ENCODE results near the gene BCAP31. TPM values are rescaled to one million over a fixed set of nuclear protein-coding genes. Genes with fewer than 3 reads are reported as not detected.
"Not testable (repeated sequence)": the region's sequence is repeated elsewhere in the genome, so short reads cannot be mapped to it uniquely, and the experiment has no call there.

BCAP31 gene
- total RNA-seq, 2 donors from 2014 or later: 200 to 203 TPM

GRCh38 chrX:153688911-153689590, 35.1 kb downstream of the BCAP31 start:
- intact Hi-C loops (cut with DNase I, micrococcal nuclease): no loop called here
- DNase-seq (no peak), ATAC-seq (no peak)

GRCh38 chrX:153688506-153688905, 35.7 kb downstream of the BCAP31 start:
- ATAC-seq (no peak), DNase-seq (no peak)
- intact Hi-C loops (cut with DNase I, micrococcal nuclease): no loop called here

DNA sequence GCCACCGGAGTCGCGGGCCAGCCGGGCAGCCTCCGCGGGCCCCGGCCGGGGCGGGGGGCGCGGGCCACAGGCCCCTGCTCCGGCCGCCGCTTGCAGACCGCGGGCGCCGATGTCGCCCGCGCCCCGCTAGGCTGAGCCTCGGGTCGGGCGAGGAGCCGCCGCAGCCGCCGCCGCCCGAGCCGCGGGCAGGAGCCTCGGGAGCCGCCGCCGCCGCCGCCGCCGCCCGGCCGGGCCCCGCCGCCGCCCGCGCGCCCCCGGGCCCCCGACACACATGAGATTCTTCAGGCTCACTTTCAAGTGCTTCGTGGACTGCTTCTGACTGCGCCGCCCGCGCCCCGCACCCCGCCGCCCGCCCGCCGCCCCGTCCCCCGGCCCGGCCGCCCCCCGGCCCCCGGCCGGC, 36.1 kb downstream of the BCAP31 start:
- DNase-seq (no peak), ATAC-seq (no peak)
- intact Hi-C loops (cut with DNase I, micrococcal nuclease): no loop called here

DNA sequence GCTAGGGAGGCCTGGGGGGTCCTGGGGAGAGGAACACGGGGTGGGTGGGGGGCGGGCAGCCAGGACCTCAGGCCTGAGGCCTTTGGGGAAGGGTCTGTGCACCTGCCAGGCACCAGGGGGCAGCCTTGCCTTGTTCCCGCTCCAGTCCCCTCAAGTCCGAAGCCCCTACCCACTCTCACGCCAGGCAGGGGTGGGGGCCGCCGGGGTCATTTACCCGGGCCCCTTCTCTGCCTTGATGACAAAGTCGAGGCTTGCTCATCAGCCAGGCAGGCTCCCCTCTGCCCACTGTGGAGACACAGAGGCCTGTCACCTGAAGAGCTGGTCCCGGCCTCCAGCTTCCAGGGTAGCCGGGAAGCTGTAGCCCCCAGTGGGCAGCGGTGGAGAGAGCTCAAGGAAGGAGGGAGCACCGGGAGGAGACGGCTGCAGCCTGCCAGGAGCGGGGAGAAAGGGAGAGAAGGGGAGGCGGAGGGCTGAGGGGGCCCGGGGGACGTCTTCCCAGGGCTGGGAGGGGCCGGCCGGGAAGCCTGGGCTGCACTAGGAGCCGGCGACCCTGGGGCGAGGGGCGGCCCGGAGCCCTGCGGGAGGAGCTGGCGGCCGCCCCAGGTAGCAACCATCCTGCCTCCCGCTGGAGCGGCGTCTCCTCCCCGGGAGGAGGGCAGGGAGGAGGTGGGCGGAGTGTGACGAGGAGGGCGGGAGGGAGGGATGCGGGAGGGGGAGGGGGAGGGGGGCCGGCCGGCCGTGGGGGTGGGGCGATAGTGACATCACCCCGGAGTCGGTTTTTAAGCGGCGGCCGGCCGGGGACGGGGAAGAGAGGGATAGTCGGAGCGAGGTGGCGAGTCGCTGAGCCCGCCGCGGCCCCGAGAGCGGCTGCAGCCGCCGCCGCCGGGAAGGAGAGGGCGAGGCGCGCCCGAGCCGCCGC, 36.8 kb downstream of the BCAP31 start, which contains the start of gene SLC6A8:
SLC6A8 (plus strand) TSS at position 806 of the 919 bp plus-strand sequence. CDS start 649 bp downstream, outside the sequence.
- DNase-seq: peak; percentile 70 to 71
- peak; percentile 73 for ATAC-seq
- intact Hi-C loops (cut with DNase I, micrococcal nuclease): no loop called here

- DNase-seq (peak in 1 of 2 donors; percentile 50), ATAC-seq (peak; percentile 56)
- intact Hi-C loops (cut with DNase I, micrococcal nuclease): no loop called here
Measured at GRCh38 chrX:153686711-153687110, 37.5 kb downstream of the BCAP31 start.

- no peak for ATAC-seq
- intact Hi-C loops (cut with DNase I, micrococcal nuclease): no loop called here
- DNase-seq: peak; percentile 14 to 26
Measured at GRCh38 chrX:153685751-153686696, 38.2 kb downstream of the BCAP31 start.

GRCh38 chrX:153685156-153685536, 39.0 kb downstream of the BCAP31 start:
- ATAC-seq: no peak
- intact Hi-C loops (cut with DNase I, micrococcal nuclease): no loop called here
- DNase-seq: no peak

GRCh38 chrX:153684467-153685155, 39.6 kb downstream of the BCAP31 start:
- ATAC-seq: no peak
- intact Hi-C loops (cut with DNase I, micrococcal nuclease): no loop called here
- no peak for DNase-seq

DNA sequence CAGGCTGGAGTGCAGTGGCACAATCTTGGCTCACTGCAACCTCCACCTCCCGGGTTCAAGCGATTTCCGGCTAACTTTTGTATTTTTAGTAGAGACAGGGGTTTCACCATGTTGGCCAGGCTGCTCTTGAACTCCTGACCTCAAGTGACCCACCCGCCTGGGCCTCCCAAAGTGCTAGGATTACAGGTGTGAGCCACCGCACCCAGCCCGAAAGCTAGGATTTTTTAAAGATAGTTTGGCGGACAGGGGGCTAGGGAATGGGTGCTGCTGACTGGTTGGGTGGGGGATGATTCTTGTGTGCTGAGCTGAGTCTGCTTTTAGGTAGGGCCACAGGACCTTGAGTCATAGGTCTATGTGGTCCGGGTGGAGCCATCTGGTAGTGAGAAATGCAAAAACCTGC, 40.7 kb downstream of the BCAP31 start:
- intact Hi-C loops (cut with DNase I, micrococcal nuclease); ATAC-seq; DNase-seq: not testable (repeated sequence)

DNA sequence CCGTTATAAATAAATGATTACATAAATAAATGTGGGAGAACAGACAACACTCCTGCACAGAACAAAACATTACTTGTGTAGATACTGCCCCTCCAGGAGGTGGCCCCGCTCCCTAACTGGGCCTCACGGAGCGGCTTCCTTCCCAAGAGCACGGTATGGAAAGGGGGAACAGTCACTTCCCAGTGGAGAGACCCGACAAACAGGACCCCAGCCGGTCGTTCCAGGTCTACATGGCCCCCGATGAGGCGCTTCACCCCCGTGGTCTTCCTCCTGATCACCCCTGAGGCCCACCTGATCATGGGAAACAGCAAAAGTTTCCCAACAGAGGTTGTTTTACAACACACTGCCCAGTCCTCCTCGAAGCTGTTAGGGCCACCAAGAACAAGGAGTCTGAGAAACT, 43.0 kb downstream of the BCAP31 start:
- no peak for DNase-seq
- intact Hi-C loops (cut with DNase I, micrococcal nuclease): no loop called here
- ATAC-seq: no peak

DNA sequence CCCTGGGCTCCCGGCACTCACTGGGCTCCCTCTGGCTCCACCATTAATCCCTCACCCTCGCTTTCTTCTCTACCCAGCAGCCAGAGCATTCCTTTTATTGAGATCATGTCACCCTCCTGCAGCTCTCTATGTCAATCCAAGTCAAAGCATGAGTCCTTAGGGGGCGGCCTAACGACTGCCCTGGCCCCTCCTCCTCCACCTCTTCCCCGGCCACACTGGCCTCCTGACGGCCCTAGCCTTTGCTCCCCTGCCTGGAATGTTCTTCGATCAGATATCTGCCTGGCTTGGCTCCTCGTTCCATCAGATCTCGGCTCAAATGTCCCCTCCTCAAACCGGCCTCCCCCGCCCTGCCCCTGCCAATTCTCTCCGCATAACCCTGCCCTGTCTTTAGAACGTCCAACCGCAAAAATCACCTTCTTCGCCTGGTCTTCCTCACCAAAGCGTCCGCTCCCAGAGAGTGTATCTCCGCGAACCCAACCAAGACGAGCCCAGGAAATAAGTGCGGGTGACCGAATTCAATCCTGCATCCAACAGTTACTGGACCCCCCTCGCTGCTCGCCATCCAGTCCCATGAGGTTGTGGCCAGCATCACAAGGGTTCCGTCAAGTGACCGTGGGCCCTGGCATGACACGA, 49.9 kb downstream of the BCAP31 start:
- DNase-seq (no peak), ATAC-seq (no peak)
- intact Hi-C loops (cut with DNase I, micrococcal nuclease): no loop called here

- no peak for DNase-seq
- ATAC-seq: no peak
Measured at GRCh38 chrX:153673428-153674218, 50.6 kb downstream of the BCAP31 start, which contains the start of gene PNCK. TSS of gene PNCK (minus strand) at chrX:153673813. CDS start at chrX:153673076, 737 bp downstream.

DNA sequence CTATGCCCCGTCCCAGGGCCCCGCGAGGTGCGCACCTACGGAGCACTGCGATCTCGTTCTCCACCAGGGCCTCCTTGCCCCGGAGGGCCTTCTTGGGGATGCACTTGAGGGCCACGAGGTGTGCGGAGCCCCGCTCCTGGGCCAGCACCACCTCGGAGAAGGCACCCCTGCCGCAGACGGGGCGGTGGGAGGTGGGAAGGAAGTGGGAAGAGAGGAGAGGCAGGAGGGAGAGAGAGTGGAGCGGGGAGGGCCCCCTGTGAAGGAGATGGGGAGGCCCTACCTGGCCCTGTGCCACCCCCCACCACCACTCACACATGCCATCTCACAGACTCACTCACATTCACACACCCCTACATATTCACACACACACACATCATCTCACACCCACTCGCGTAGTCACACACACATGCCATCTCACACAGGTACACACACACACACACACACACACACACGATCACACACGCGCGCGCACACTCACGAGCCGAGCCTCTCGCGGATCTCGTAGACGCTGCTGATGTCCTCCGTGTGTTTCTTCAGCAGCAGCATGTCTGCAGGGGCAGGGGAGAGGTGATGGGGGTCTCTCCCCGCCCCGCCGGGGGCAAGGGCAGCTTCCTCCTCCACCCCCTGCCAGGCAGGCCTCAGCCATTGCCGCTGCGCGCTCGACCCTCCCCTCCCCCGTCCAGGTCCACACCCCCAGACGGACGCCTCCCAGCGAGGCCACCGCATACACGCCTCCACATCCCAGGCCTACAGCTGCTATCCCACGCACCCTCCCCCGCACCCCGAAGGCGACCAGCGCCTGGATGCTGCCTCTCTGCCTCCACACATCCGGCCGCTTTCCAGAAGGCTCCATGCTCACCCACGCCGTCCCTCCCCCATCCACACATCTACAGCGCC, 51.4 kb downstream of the BCAP31 start:
- DNase-seq (peak in 1 of 2 donors; percentile 28), ATAC-seq (no peak)
- intact Hi-C loops (cut with DNase I, micrococcal nuclease): no loop called here

More at GRCh38 chrX:153673428-153674218, 50.6 kb downstream of the BCAP31 start, which contains the start of gene PNCK:
- intact Hi-C loops (cut with DNase I, micrococcal nuclease): no loop called here

- no peak for DNase-seq
- intact Hi-C loops (cut with DNase I, micrococcal nuclease): no loop called here
- no peak for ATAC-seq
Measured at GRCh38 chrX:153671589-153672530, 52.3 kb downstream of the BCAP31 start.

Measured in left colon (tissue), 2 donors.